NCI-H128 (cell line): ENCODE measurements around the gene MMP24.

ENCODE experiments used
- DNase-seq: peaks from one replicate; lab custom pipeline; 2025; ENCODE audit not compliant: unreplicated experiment; lab: John Stamatoyannopoulos, UW

The MMP24 gene

GRCh38 chr20:35291654-35292503 lies 65.4 kb downstream of the MMP24 start, which contains the start of gene FAM83C:
Gene FAM83C (minus strand): TSS chr20:35292425. CDS start chr20:35292304, 121 bp downstream.
- no peak for DNase-seq

GRCh38 chr20:35292504-35293285 lies 66.2 kb downstream of the MMP24 start:
- DNase-seq = no peak

- no peak for DNase-seq
Measured at GRCh38 chr20:35293303-35294292, 67.1 kb downstream of the MMP24 start.

GRCh38 chr20:35294293-35294685 lies 67.8 kb downstream of the MMP24 start:
- DNase-seq = no peak

- no peak for DNase-seq
Measured at GRCh38 chr20:35295058-35295457, 68.6 kb downstream of the MMP24 start.

- no peak for DNase-seq
Measured at GRCh38 chr20:35295674-35296073, 69.2 kb downstream of the MMP24 start.

- no peak for DNase-seq
Measured at GRCh38 chr20:35296101-35296554, 69.6 kb downstream of the MMP24 start.

GRCh38 chr20:35297155-35297554 lies 70.7 kb downstream of the MMP24 start:
- DNase-seq = no peak

GRCh38 chr20:35297740-35298139 lies 71.2 kb downstream of the MMP24 start:
- DNase-seq = no peak

- no peak for DNase-seq
Measured at GRCh38 chr20:35298264-35298663, 71.8 kb downstream of the MMP24 start.

- DNase-seq = no peak
Measured at GRCh38 chr20:35299780-35300179, 73.3 kb downstream of the MMP24 start.

- no peak for DNase-seq
Measured at GRCh38 chr20:35300469-35301262, 74.2 kb downstream of the MMP24 start.

- no peak for DNase-seq
Measured at GRCh38 chr20:35301426-35301825, 74.9 kb downstream of the MMP24 start.

GRCh38 chr20:35302421-35303335 lies 76.2 kb downstream of the MMP24 start:
- no peak for DNase-seq

- DNase-seq = no peak
Measured at GRCh38 chr20:35303382-35303734, 76.9 kb downstream of the MMP24 start.

- DNase-seq = peak; percentile 75
Measured at GRCh38 chr20:35303735-35304491, 77.4 kb downstream of the MMP24 start.

GRCh38 chr20:35304956-35305355 lies 78.5 kb downstream of the MMP24 start:
- DNase-seq = no peak
